Tibial nerve (tissue), 4 donors: ENCODE measurements around the gene PGBD5.

Experiments
- CTCF ChIP-seq, 5 experiments: fragments of 200-600 bp in 3 of 5; fragments of 450-650 bp in 2 of 5; sonication (generic) in 3 of 5; IDR thresholded peaks; one replicate each; pipeline ENCODE4 v1.5.1; 2016 to 2019; ENCODE audit warnings: antibody characterized with exemption in 5 of 5, mild to moderate bottlenecking in 3 of 5, moderate library complexity in 2 of 5
- EP300 ChIP-seq, 2 donors: sonication (generic); formaldehyde crosslinking; IDR thresholded peaks; one replicate each; pipeline ENCODE4 v1.6.1; 2017; ENCODE audit warnings: antibody characterized with exemption in 2 of 2, mild to moderate bottlenecking in 1 of 2

- TF ChIP-seq CTCF (IDR thresholded peaks at IDR 0.05) (no peak), EP300 (IDR thresholded peaks at IDR 0.05) (no peak)
Observed at GRCh38 chr1:230334447-230334837, 91.7 kb downstream of the PGBD5 start.
